Hepatic stellate cell (primary cell): ENCODE data around the gene LAS1L.
"Not testable (repeated sequence)": the region's sequence is repeated elsewhere in the genome, so short reads cannot be mapped to it uniquely, and the experiment has no call there.

Experiments used
- DNase-seq: peaks from one replicate; pipeline ENCODE4 v3.0.0; 2011; ENCODE audit warnings: low spot score

LAS1L gene

DNA sequence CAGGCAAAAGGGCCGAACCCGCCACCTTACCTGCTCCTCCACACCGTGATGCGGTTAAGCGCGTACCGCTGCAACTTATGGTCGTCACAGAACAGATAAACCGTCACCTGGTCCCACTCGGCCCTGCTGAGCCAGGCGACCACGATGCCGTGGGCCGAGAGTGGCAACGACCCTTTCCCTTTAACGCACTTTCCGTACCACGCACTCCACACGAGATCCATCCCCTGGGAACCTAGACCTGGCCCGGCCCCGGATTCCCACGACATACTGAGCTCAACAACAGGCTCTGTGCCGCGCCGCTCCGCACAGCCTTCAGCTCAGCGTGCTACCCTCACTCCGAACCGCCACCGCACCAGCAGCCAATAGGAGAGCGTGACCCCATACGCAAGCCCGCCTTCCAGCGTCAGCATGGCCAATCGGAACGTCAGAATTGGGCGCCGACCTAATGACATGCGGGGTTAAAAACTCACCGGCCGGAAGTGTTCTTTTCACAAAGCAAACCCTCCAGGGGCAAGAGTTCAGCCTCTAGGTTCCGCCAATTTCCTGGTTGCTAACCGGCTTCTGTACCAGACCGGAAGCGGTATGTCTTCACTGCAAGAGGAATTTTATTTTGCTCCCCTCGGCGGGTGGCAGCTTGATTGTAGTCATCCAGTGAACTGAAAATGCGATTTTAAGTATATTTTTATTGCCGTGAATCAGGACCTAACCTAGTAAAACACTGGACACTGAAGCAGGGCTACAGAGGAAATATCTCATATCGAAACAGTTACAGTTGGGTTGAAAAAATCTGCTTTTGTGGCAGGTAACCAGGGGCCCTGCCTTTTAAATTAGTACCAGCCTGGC lies at the start of gene LAS1L:
Gene LAS1L, minus strand, starts transcription at position 338 of the 843 bp plus-strand sequence. Its CDS starts 72 bp downstream, at position 266.
- peak; percentile 94 for DNase-seq

DNA sequence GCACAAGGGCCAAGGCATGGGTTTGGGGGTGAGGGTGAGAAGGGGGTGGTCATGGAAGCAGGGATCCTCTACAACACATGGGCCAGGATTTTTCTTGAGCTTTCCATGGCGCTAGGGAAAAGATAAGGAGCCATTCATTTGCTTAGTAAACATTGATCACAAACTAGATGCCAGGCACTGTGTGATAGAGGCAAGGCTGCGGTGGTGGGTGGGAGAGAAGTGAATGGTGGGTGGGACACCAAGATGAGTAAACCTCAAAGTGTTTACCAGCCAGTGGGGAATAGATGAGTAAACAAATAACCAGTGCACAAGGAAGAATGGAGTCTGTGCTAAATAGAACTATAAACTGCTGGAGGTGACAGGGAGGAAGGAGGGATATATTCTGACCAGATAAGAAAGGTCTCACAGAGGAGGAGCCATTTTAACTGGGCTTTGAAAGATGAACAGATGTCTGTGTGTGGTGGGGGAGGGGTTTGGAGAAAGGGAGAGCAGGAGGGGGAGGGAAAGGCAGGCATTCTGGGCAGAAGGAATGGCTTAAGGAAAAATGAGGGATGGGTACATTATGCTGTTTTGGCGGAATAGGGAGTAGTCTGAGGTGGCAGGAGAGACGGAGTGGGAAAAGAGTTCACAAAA lies 48.0 kb upstream of the LAS1L start:
- no peak for DNase-seq

GRCh38 chrX:65581661-65582339 lies 47.2 kb upstream of the LAS1L start:
- peak; percentile 61 for DNase-seq

- no peak for DNase-seq
These were observed 43.8 kb upstream of the LAS1L start for GRCh38 chrX:65578346-65578745.

GRCh38 chrX:65576160-65576559 lies 41.6 kb upstream of the LAS1L start:
- DNase-seq = no peak

- no peak for DNase-seq
These were observed 40.4 kb upstream of the LAS1L start for GRCh38 chrX:65575022-65575421.

DNA sequence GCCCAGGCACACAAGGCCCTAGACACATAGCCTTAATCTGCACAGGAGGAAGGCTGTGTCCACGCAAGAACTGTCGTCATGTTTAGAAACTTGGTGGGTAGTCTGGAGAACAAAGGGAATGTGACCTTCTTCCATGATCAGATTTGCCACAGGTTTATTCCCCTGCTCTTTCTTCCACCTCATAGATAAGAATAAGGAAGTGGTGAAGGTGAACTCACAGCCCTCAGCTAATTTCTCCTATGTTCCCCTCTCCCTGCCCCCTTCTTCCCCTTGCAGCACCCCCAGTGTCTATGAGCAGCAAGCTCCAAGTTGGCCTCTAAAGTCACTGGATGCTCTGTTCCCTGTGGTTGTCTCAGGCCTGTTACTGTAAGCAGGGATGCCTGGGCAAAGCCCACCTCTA lies 39.8 kb upstream of the LAS1L start:
- DNase-seq = no peak

GRCh38 chrX:65572971-65573370 lies 38.4 kb upstream of the LAS1L start:
- DNase-seq = no peak

- DNase-seq = not testable (repeated sequence)
These were observed 28.3 kb upstream of the LAS1L start for GRCh38 chrX:65562850-65563249.

GRCh38 chrX:65551489-65552339 lies 17.1 kb upstream of the LAS1L start:
- no peak for DNase-seq

- no peak for DNase-seq
These were observed 16.5 kb upstream of the LAS1L start for GRCh38 chrX:65551086-65551485.

DNA sequence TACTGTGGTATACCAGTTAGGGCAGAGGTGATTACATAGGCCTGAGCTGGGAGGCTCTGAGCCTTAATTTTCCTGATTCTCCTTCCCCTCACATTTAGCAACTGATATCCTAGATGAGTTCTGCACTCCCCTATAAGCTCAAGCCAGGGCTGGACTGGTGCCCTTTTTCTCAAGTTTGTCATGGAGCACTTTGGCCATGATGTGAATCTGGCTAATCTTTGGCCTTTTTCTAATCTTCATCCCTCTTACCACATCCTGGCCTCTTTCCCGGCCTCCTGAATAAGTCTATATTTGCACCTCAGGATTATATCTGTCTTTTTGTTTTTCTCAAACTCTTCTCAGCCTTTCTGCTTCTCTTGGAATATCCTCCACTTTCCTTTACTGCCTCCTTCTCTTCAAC lies 10.9 kb upstream of the LAS1L start:
- no peak for DNase-seq

- DNase-seq = no peak
These were observed 2.6 kb upstream of the LAS1L start for GRCh38 chrX:65537229-65537628.

DNA sequence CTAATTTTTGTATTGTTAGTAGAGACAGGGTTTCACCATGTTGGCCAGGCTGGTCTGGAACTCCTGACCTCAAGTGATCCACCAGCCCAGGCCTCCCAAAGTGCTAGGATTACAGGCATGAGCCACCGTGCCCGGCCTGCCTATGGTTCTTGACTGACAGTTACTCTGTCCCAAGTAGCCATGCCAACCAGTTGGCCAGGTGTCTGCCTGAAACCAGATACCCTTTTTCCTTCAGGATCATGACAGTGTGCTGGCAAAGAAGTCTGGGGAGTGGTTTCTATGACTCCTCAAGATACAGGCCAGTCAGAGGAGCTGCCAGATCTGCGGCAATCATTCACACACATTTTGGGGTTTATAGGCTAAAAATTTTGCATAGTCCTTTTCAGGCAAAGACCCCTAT lies 1.7 kb upstream of the LAS1L start:
- DNase-seq = no peak

DNA sequence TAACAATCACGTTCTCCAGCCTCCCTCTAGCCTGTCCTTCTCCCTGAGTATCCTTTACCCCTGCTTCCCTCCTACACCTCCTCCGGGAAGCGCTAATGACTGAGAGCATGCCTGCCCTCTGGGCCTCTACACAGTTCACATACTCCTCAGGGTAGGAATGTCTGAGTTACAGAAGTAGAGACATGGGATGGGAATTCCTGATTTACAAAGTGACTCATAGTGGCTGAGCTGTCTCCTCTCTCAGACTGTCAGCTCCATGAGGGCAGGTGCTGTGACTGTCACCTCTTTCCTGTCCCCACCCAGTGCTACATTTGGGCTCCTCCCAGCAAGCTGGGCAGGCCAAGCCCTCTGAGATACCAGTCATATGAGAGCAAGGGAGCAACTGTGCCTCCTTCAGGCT lies 2.6 kb downstream of the LAS1L start:
- no peak for DNase-seq

- DNase-seq = peak; percentile 67
These were observed 5.8 kb downstream of the LAS1L start for GRCh38 chrX:65528705-65529340.

DNA sequence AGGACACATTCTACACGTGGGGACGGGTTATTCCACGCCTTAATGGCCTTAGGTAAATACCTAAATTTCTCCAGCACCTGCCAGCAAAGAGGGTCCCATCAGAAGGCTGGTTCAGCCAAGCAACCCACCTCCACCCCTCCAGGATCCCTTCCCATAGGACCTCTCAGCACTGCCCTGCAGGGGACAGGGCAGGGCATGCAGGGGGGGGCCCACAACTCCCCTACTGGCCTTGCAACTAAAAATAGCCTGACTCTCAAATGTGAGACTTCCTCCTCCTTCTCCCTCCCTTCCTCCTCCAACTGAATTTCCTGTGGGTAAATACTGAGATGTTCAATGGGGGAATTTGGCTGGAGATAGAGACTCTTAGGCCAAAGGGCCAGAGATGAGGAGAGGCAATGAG lies 6.3 kb downstream of the LAS1L start:
- DNase-seq = no peak

DNA sequence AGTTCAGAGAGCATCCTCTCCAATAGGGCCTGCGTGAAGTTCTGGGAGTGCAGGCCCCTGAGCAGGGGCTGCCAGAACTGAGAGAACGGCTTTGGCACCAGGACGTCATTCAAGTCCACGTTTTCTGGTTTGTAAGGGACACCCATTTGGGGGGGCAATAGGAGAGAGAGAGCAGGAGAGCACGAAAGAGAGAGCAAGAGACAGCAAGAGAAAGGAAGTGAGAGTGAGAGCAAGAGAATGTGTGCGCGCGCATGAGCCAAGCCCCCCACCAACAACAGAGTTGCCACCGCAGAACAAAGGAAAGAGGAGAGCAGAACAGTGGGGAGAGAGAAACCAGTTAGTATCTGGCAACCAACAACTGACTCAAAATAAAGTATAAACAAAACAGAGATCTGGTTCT lies 10.4 kb downstream of the LAS1L start:
- no peak for DNase-seq

DNA sequence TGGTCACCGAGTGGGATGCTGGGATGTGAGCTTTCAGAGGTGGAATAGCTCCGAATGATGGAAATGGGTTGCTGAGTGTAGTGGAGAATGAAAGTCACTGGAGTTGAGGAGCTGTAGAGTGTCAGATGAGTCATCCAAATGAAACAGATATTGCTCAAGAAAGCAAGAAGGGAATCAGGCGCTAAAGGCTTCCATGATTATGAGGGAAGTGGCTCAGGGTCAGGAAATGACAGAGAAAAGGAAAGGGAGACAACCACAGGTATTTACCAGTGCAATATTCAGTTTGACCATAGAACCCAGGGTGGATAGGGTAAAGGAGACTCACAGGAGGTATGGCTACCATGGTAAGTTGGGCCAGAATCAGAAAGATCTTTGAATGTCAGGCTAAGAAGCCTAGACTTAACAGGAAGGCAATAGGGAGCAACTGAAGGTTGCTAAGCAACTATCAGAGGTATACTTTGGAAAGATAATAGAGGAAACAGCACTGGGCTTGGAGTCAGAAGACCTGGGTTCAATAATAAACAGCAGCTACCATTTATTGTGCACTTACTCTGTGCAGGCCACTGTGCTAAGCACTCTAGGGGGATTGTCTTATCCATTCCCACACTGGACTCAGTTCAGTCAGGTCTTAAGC lies 11.7 kb downstream of the LAS1L start:
- peak; percentile 26 for DNase-seq

GRCh38 chrX:65519530-65519929 lies 15.1 kb downstream of the LAS1L start:
- not testable (repeated sequence) for DNase-seq

DNA sequence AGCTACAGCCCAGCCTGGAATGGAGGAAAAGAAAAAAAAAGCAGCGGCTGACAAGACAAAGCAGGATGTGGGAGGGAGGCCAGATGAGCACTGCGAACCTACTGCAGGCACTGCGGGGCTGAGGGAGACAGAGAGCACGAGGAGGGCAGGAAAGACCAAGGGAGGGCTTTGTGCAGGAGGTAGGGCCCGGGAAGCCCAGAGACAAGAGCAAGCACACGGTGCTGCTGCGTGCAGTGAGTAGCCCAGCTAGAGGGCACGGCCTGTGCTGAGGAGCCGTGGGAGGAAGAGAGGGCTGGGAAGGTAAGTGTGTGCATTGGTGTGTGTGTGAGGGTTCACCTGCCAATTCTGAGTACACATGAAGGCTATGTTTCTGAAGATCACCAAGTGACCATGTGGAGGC lies 15.6 kb downstream of the LAS1L start:
- not testable (repeated sequence) for DNase-seq
